ENCODE data around the gene TNFRSF8.

The TNFRSF8 gene

GRCh38 chr1:12162459-12163137 is 99.5 kb downstream of the TNFRSF8 start:
- no peak for DNase-seq

DNA sequence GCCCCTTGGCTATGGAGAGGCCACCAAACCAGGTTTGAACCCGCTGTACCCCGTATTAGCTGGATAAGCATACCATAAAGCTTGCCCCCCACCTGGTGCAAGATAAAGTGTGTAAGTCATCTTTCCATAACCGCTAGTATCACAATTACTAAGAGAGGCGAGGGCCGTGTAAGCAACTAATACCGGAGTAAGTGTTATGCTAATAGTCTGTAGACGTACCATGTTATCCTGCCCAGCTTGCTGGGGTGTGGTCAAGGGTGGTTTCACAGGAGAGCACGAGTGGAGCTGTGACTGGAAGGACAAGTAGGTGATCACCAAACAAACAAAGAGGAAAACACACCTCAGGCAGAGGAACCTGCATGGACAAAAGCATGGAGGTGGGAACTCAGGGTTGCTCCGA is 100.1 kb downstream of the TNFRSF8 start:
- no peak for DNase-seq

- no peak for DNase-seq
These were observed 101.1 kb downstream of the TNFRSF8 start for GRCh38 chr1:12164210-12164609.

DNA sequence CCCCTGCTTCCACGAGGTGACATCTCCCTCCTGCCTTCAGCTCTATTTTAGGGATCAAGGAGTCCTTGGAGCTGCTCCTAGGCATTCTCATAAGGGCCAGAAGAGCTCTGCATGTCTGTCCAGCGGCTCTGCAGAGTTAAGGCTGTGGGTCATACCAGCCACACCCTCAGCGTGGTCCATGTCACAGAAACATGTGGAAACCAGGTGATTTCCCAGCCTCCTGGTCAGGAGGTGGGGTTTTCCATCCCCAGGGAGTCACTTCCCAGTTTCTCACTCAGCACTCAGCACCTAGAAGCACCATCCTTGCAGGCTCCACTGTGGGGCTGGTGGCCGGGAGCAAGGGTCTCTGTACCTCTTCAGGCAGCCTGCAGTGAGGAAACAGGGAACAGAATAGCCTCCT is 102.2 kb downstream of the TNFRSF8 start:
- DNase-seq: no peak

GRCh38 chr1:12166834-12167492 is 103.9 kb downstream of the TNFRSF8 start, which contains the start of gene TNFRSF1B:
Gene TNFRSF1B (plus strand): TSS chr1:12166991. CDS start chr1:12167092, 101 bp downstream.
- DNase-seq: no peak

GRCh38 chr1:12167493-12168429 is 104.7 kb downstream of the TNFRSF8 start:
- no peak for DNase-seq

- no peak for DNase-seq
These were observed 105.5 kb downstream of the TNFRSF8 start for GRCh38 chr1:12168451-12169160.

- no peak for DNase-seq
These were observed 106.5 kb downstream of the TNFRSF8 start for GRCh38 chr1:12169442-12170135.

GRCh38 chr1:12170263-12170671 is 107.2 kb downstream of the TNFRSF8 start:
- DNase-seq: no peak

DNA sequence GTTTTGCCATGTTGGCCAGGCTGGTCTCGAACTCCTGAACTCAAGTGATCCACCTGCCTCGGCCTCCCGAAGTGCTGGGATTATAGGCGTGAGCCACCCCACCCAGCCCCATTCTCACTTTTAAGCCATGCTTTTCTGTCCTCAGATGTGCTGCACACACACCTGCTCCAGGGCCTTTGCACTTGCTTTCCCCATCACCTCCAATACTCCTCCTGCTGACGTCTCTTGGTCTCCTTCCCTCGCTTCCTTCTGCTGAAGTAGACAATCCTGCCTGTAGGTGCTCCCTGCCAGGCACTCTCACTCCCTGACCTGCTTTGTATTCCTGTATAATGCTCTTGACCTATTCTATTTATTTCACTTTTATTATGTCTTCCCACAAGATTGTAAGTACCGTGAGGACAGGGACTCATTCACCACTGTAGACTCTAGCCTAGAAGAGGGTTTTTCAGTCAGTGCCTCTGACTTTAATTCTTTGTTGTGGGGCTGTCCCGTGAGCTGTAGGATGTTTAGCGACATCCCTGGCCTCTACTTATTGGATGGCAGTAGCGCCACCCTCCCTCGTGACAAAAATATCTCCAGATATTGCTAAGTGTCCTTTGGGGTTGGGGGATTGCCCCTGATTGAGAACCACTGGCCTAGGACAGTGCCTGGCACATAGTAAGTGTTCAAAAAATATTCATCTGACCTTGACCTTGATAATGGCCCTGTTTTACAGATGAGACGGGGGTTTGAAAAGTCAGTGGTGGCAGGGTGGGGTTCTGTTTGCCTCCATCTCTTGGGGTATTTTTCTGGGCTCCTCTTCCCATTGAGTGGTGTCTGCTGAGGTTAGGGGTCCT is 108.3 kb downstream of the TNFRSF8 start:
- DNase-seq: no peak

- DNase-seq: no peak
These were observed 109.1 kb downstream of the TNFRSF8 start for GRCh38 chr1:12172042-12172851.

DNA sequence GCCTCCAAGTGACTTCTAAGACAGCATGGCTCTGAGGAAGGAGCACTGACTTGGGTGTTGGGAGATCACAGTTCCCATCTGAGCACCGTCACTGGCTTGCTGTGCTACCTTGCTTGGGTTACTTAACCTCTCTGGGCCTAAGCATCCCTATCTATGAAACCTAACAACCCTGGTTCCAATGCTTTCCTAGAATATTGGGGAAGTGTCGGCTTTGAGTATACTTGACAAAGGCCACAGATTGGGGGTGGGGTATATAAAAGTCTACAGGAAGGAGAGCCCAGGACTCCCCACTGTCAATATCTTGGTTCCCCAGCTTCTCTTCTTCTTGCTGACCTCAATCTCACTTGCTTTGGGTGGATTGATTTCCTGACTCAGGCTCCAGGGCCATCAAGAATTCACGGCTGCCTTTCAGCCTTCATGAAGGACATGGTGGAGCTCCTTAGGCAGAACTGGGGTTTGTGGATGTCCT is 110.0 kb downstream of the TNFRSF8 start:
- DNase-seq: no peak

DNA sequence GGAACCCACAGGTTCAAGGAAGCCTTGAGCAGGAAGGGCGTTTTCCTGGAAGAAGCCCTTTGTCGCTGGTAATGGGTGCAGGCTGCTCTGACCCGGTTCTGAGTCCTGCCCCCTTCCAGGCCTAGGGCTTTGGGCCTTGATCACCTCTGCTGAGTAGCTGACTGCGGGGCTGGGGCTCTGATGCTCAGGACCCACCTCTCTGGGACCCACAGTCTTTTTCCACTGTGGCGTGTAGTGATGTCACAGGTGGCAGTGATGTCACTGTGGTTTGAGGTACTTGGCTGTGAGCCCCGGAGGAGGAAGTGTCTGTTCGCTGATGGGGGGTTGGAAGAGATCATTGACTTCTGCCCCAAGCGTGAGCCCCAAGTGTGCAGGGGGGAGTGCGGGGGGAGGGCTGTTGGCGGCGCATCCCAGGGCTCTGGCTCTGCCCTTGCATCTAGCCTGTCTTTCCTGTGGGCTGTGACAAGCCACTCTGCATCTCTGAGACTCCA is 110.6 kb downstream of the TNFRSF8 start:
- DNase-seq: no peak

DNA sequence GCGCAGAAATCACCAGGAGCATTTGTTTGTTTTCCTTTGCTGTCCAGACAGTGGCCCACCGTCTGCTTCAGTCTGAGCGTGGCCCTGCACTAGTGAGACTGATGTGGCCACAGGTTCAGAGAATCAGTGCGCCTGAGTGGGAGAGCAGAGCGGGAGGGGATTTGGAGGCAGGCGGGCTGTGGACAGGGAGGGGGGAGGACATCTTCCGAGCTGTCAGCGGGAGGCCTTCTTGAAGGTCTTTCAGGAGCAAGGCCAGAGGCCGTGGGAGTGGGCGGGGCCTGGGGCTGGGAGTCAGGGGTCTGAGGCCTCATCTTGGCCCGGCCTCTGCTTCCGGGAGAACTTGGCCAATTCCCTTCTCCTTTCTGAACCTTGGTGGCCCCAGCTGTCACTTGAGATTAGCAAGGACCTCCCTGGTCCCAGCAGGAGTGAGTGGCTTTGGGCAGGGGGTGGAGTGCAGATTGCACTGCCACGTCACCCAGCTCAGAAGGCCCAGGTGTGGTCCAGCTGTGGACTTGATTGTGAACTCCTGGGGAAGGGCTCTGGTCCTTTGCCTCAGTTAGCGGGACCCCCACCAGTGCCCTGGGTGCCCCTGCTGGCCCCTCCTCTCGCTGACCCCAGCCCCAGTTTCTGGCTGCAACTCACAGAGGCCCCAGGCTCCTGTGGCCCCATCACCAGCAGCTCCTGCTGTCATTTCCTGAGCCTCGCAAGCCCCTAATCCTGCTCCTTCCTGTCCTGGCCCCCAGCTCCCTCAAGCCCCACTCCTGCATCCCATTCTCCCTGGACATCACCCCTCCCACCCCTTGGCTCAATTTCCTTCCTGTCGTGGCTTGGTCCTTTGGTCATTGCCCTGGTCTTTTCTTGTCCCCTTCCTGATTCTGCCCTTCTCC is 112.1 kb downstream of the TNFRSF8 start:
- DNase-seq: no peak

DNA sequence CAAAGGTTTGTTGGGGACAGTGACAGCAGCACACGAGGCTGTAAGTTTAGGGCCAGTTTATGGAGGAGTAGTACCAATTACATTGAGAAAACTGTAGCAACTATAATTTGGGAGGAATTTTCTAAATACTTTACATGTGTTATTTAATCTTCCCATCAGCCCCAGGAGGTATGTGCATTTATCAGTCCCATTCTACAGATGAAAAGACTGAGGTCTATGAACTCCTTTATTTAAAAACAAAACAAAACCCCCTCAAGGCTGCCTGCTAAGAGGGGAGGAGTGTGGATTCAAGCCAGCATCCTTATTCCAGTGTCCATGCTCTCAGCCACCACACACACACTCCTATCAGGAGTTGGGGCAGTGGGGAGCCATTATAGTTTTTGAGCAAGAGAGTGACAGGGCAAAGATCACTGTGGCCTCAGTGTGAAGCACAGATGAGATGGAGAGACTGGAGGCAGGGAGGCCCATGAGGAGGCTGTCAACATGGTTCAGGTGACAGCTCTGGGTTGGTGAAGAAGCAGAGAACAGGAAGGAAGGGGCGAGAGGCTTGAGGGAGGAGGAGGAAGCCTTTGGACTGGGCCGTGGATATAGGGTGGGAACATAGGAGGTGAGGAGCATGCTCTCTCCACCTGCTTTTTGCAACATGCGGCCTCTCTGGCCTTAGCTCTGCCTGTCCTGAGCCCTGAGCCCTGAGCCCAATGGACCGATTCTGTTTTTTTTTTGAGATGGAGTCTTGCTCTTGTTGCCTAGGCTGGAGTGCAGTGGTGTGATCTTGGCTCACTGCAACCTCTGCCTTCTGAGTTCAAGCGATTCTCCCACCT is 113.4 kb downstream of the TNFRSF8 start:
- DNase-seq: no peak

- no peak for DNase-seq
These were observed 114.3 kb downstream of the TNFRSF8 start for GRCh38 chr1:12177156-12177998.

DNA sequence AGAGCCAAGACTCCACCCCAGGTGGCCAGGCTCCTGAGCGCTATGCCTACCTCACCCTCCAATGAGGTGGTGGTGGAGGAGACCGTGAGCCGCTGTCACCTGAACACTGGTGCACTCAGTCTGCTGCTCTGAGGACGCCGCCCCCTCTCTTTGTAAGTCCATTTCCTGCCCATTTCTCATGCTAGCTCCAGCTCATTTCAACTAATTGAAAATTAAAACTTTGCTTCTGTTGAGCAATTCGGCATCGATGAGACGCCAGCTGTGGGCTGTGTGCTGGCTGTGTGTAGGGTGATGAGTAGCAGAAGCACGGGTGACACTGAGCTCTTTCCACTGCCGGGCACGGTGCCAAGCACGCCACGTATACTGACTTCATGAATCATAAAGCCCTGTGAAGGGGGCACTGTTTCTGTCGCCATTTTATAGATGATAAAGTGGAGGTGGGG is 114.9 kb downstream of the TNFRSF8 start:
- no peak for DNase-seq

All from GOT3 (cell line).